WI38 (cell line): ENCODE measurements around the gene GPR141.

Experiments
- H3K4me3 ChIP-seq: 2 replicates; pipeline ENCODE4 v1.5.1; 2011; ENCODE audit warnings: low read depth, mild to moderate bottlenecking, control low read depth, low read length
- TF ChIP-seq, protein P1 (sequence below): IDR thresholded peaks from 2 replicates; pipeline ENCODE4 v1.5.1; 2012; ENCODE audit warnings: low read depth, mild to moderate bottlenecking, control low read depth, low read length

The GPR141 gene

DNA sequence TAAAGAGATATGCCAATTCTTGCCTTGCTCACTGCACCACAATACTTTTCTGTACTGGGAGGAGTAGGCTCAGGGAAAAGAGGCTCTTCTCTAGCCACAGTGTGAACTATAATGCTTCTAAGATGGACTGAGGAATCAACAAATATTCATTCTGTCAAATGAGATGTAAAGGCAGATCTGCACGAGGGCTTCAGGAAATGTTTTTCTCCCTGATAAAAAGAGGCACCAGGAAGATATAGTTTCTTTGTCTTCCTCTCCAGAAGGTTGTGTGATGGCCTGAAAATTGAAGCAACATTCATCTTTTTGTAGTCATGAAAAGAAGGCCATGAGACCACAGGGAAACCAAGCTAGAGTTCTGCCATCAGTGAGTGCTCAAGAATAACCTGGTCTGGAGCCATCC, 85.7 kb downstream of the GPR141 start:
- no peak overlapping the region for H3K4me3 ChIP-seq
- TF ChIP-seq, protein P1, sequence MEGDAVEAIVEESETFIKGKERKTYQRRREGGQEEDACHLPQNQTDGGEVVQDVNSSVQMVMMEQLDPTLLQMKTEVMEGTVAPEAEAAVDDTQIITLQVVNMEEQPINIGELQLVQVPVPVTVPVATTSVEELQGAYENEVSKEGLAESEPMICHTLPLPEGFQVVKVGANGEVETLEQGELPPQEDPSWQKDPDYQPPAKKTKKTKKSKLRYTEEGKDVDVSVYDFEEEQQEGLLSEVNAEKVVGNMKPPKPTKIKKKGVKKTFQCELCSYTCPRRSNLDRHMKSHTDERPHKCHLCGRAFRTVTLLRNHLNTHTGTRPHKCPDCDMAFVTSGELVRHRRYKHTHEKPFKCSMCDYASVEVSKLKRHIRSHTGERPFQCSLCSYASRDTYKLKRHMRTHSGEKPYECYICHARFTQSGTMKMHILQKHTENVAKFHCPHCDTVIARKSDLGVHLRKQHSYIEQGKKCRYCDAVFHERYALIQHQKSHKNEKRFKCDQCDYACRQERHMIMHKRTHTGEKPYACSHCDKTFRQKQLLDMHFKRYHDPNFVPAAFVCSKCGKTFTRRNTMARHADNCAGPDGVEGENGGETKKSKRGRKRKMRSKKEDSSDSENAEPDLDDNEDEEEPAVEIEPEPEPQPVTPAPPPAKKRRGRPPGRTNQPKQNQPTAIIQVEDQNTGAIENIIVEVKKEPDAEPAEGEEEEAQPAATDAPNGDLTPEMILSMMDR: no peak

DNA sequence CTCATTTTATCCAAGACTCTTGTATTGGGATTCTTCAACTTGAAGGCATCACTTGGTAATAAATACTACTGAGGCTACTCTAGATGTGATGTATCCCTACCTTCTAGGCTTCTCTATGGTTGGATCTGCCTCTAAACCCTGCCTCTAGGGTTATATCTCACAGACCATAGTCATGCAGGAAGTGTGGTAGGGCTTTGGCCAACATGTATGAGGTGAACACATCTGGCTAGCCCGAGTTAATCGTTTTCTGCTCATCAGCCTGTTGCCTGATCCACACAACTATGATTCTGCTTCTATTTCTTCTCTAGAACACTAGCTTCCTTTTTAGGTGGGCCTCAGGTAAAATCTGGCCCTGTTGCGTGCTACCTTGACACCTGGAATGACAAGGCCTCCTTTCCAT, 86.2 kb downstream of the GPR141 start:
- TF ChIP-seq, protein P1: no peak
- H3K4me3 ChIP-seq: no peak overlapping the region

DNA sequence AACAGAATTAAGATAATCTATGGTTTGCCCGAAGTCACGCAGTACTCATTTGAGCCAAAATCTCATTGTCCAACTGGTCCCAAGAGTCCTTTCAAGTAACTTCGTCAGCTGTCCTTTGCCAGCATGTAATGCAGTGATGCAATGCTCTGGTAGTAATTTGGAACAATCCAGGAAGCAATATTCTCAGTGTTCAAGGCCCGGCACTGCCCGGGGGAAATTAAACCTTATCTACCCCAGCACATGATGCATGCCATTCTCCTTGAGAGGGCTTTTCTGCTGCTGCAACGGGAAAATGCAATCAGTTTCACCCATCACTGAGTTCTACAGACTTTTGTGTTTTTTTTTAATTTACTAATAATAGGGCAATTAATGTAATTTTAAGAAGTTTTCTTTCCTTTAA, 87.3 kb downstream of the GPR141 start:
- TF ChIP-seq, protein P1: no peak
- no peak overlapping the region for H3K4me3 ChIP-seq

DNA sequence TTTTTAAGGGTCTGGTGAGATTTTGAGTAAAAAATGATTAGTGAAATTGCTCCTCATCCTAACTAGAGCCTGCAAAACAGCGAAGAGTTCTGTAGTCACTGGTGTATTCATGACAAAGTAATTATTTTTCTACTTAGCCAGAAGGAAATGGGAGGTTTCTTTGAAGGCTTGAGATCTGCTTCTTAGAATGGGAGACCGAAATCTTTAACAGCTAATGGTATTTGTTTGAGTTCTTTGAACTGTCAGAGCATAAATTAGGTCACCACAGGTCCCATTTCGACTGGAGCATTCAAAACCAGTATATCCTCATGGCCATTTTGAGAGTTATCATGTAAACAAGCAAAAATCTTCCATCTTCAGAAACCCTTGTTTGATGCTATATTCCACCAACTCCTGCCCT, 87.8 kb downstream of the GPR141 start:
- TF ChIP-seq, protein P1: no peak
- H3K4me3 ChIP-seq: no peak overlapping the region

DNA sequence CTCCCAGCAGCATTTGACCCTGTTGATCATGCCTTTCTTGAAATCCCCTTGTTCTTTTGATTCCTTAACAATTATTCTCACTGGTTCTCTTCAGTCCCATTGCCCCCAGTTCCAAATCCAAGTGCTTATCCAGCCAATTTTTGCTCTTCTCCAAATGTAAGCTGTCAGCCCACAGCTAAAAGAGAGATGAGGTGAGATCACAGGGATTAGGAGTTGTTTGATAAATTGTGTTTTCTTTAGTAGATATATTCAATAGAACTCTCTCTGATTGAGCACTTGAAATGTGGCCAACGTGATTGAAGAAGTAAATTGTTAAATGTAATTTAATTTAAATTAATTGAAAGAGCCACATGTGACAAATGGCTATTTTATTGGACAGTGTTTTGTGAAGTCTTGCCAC, 88.2 kb downstream of the GPR141 start:
- H3K4me3 ChIP-seq: no peak overlapping the region
- TF ChIP-seq, protein P1: no peak

DNA sequence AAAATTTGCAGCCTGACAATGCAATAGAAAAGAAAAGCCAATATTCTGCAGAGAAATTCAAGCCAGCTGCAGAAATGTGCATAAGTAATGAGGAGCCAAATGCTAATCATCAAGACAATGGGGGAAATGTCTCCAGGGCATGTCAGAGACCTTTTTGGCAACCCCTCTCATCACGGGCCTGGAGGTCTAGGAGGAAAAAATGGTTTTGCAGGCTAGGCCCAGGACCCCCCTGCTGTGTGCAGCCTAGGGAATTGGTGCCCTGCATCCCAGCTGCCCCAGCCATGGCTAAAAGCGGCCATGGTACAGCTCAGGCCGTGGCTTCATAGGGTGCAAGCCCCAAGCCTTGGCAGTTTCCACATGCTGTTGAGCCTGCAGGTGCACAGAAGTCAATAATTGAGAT, 92.4 kb downstream of the GPR141 start:
- no peak overlapping the region for H3K4me3 ChIP-seq
- TF ChIP-seq, protein P1: no peak

DNA sequence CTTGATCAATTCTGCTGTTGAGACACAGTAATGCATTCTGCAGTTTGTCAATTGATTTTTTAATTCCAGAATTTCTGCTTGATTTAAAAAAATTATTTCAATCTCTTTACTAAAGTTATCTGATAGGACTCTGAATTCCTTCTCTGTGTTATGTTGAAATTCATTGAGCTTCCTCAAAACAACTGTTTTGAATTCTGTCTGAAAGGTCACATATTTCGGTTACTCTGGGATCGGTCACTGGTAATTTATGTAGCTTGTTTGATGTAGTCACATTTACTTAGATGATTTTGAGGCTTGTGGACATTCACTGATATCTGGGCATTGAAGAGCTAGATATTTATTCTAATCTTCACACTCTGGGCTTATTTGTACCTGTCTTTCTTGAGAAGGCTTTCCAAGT, 97.6 kb downstream of the GPR141 start:
- H3K4me3 ChIP-seq: no peak overlapping the region
- TF ChIP-seq, protein P1: no peak

DNA sequence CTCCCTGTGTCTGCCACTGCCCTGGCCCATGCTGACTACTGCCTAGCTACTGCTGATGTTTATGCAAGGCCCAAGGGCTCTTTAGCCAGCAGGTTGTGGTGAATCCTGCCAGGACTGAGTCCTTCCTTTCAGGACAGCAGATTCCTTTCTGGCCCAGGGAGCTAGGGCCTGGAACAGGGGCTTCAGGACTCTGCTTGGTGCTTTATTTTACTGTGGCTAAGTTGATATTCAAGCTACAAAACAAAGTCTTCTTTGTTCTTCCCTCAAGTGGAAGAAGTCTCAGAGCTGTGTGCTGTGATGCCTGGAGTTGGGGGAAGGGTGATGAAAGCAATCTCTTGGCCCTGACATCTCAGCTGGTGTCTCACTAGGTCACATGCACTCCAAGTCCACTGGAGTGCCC, 98.6 kb downstream of the GPR141 start:
- TF ChIP-seq, protein P1: no peak
- no peak overlapping the region for H3K4me3 ChIP-seq
